HepG2 (cell line): Measurements from ENCODE around the gene CYBRD1. TPM values are rescaled to one million over a fixed set of nuclear protein-coding genes. Genes with fewer than 3 reads are reported as not detected.

Experiments
- ARNT2 ChIP-seq: sonication (generic); formaldehyde crosslinking; IDR thresholded peaks from 2 replicates; pipeline ENCODE4 v1.8.0; 2022; ENCODE audit warnings: mild to moderate bottlenecking, low read depth, missing genetic modification reagents, moderate library complexity
- CEBPB ChIP-seq: IDR thresholded peaks from 2 replicates; pipeline ENCODE4 v1.6.1; 2011; ENCODE audit warnings: low read depth, low read length, improper control_type of control experiment, borderline replicate concordance
- E2F2 ChIP-seq: sonication (generic); formaldehyde crosslinking; IDR thresholded peaks from 2 replicates; pipeline ENCODE4 v1.4.0; 2020; ENCODE audit warnings: missing genetic modification reagents, borderline replicate concordance
- EP300 ChIP-seq, 3 experiments: sonication (generic) in 1 of 3; formaldehyde crosslinking in 1 of 3; IDR thresholded peaks; 2 replicates each; pipeline versions ENCODE4 v1.5.1 to v1.6.1; 2011 to 2020; ENCODE audit warnings: low read depth in 2 of 3, low read length in 2 of 3, borderline replicate concordance in 1 of 3, improper control_type of control experiment in 1 of 3, mild to moderate bottlenecking in 1 of 3, missing genetic modification reagents in 1 of 3, moderate library complexity in 1 of 3
- FOSL1 ChIP-seq: sonication (generic); formaldehyde crosslinking; IDR thresholded peaks from 2 replicates; pipeline ENCODE4 v1.9.0; 2021; ENCODE audit warnings: missing genetic modification reagents, borderline replicate concordance
- FOXC1 ChIP-seq: sonication (generic); formaldehyde crosslinking; IDR thresholded peaks from 2 replicates; pipeline ENCODE4 v1.8.0; 2022; ENCODE audit warnings: mild to moderate bottlenecking, missing genetic modification reagents, borderline replicate concordance
- FOXJ3 ChIP-seq: sonication (generic); formaldehyde crosslinking; IDR thresholded peaks from 2 replicates; pipeline ENCODE4 v1.4.0; 2020; ENCODE audit warnings: missing genetic modification reagents, mild to moderate bottlenecking, borderline replicate concordance
- HIVEP1 ChIP-seq: sonication (generic); formaldehyde crosslinking; IDR thresholded peaks from 2 replicates; pipeline ENCODE4 v1.4.0; 2020; ENCODE audit warnings: mild to moderate bottlenecking, missing genetic modification reagents
- HMG20A ChIP-seq: IDR thresholded peaks from 2 replicates; pipeline ENCODE4 v1.6.1; 2016; ENCODE audit warnings: borderline replicate concordance
- HNRNPUL1 ChIP-seq: fragments of 200-400 bp; formaldehyde crosslinking; IDR thresholded peaks from 2 replicates; pipeline ENCODE4 v1.6.1; 2017; ENCODE audit warnings: low read depth, mild to moderate bottlenecking, low read length, moderate library complexity
- KDM5B ChIP-seq: sonication (generic); formaldehyde crosslinking; IDR thresholded peaks from 2 replicates; pipeline ENCODE4 v1.4.0; 2020; ENCODE audit warnings: missing genetic modification reagents, mild to moderate bottlenecking, borderline replicate concordance
- MTF2 ChIP-seq: sonication (generic); formaldehyde crosslinking; IDR thresholded peaks from 2 replicates; pipeline ENCODE4 v1.5.0; 2020; ENCODE audit warnings: missing genetic modification reagents, borderline replicate concordance
- PRDM10 ChIP-seq: sonication (generic); formaldehyde crosslinking; IDR thresholded peaks from 2 replicates; pipeline ENCODE4 v1.4.0; 2020; ENCODE audit warnings: low read depth, missing genetic modification reagents
- PTBP1 ChIP-seq: fragments of 200-400 bp; formaldehyde crosslinking; IDR thresholded peaks from 2 replicates; pipeline ENCODE4 v1.6.1; 2018; ENCODE audit warnings: low read length, low read depth; ENCODE audit not compliant: poor library complexity, severe bottlenecking
- SAFB2 ChIP-seq: sonication (generic); formaldehyde crosslinking; IDR thresholded peaks from 2 replicates; pipeline ENCODE4 v1.5.1; 2020; ENCODE audit warnings: missing genetic modification reagents, low read depth, mild to moderate bottlenecking, borderline replicate concordance
- SNAPC5 ChIP-seq: sonication (generic); formaldehyde crosslinking; IDR thresholded peaks from 2 replicates; pipeline ENCODE4 v1.8.1; 2023; ENCODE audit warnings: mild to moderate bottlenecking, missing genetic modification reagents, borderline replicate concordance
- SOX5 ChIP-seq: IDR thresholded peaks from 2 replicates; pipeline ENCODE4 v1.6.1; 2016; ENCODE audit warnings: borderline replicate concordance
- YEATS4 ChIP-seq: sonication (generic); formaldehyde crosslinking; IDR thresholded peaks from 2 replicates; pipeline ENCODE4 v1.4.0; 2020; ENCODE audit warnings: missing genetic modification reagents, borderline replicate concordance
- ZMYM3 ChIP-seq: sonication (generic); formaldehyde crosslinking; IDR thresholded peaks from 2 replicates; pipeline ENCODE4 v1.5.1; 2020; ENCODE audit warnings: mild to moderate bottlenecking, missing genetic modification reagents
- ZNF143 ChIP-seq: sonication (generic); formaldehyde crosslinking; IDR thresholded peaks from 2 replicates; pipeline ENCODE4 v1.4.0; 2020; ENCODE audit warnings: missing genetic modification reagents
- ZNF264 ChIP-seq: sonication (generic); formaldehyde crosslinking; IDR thresholded peaks from 2 replicates; pipeline ENCODE4 v1.4.0; 2020; ENCODE audit warnings: missing genetic modification reagents
- ZNF550 ChIP-seq: sonication (generic); formaldehyde crosslinking; IDR thresholded peaks from 2 replicates; pipeline ENCODE4 v1.4.0; 2020; ENCODE audit warnings: mild to moderate bottlenecking, missing genetic modification reagents, borderline replicate concordance
- ZNF841 ChIP-seq: sonication (generic); formaldehyde crosslinking; IDR thresholded peaks from 2 replicates; pipeline ENCODE4 v1.8.1; 2023; ENCODE audit warnings: missing genetic modification reagents, borderline replicate concordance
- polyA plus RNA-seq, 8 experiments: library from polyadenylated mRNA; depleted of rRNA in 3 of 8; stranded (reverse) in 7 of 8; unstranded in 1 of 8; fragments of >200 nt; fragmentation: Illumina TruSeq in 4 of 8; extraction: Trizol in 4 of 8; gene quantifications; 2 replicates each; pipeline versions ENCODE4 v1.2.1 to v1.2.3, GENCODE V29; 2011 to 2016; ENCODE audit warnings: low read depth in 4 of 8, missing spikeins in 1 of 8, mixed read lengths in 1 of 8; ENCODE audit not compliant: insufficient read depth in 1 of 8
- total RNA-seq, 5 experiments: library from RNA; depleted of rRNA; stranded (reverse); fragments of >200 nt; fragmentation: Illumina TruSeq; extraction: Trizol; gene quantifications; 2 replicates each; pipeline ENCODE4 v1.2.3, GENCODE V29; 2016; ENCODE audit warnings: low read depth in 1 of 5
- TF ChIP-seq, protein P1 (sequence below): sonication (generic); formaldehyde crosslinking; IDR thresholded peaks from 2 replicates; pipeline ENCODE4 v1.9.0; 2021; ENCODE audit warnings: missing genetic modification reagents, borderline replicate concordance

CYBRD1 gene
- total and polyA plus RNA-seq, 2 of the 13 experiments (the other 11 are each of a cell fraction or from before 2014, with no cell fraction given), result 0.13 to 0.42 TPM

DNA sequence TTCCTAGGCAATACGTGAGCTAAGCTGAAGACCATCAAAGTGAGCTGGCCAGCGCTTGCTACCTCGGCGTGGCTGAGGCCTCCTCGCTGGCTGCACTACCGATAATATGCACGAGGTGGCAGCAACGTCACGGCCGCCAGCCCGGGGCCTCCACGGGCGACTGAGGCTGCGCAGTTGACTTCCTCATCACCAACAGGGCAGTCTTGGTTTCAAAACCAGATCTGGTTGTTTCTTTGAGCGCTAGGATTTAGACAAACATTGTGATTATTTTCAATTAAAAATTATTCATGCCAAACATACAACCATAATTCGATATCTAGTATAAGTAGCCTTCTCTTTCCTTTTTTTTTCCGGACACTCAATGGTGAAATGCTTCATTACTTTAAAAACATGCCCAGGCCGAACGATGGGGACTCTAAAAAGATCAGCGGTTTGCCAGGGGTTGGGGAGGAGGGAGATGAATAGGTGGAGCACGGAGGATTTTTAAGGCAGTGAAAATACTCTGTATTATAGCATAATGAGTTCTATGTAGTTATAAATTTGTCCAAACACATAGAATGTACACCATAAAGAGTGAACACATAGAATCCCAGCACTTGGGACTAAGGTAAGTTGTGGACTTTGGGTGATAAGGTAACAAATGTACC lies 52.0 kb downstream of the CYBRD1 start (continued):
- TF ChIP-seq E2F2 (CRISPR knock-in tag) (no peak), KDM5B (CRISPR knock-in tag) (no peak), FOXJ3 (CRISPR knock-in tag) (no peak), ZNF841 (CRISPR knock-in tag) (no peak), MTF2 (CRISPR knock-in tag) (no peak), SOX5 (CRISPR knock-in tag) (no peak), PTBP1 (no peak), HIVEP1 (no peak), FOSL1 (no peak), ARNT2 (CRISPR knock-in tag) (no peak), YEATS4 (no peak), ZMYM3 (CRISPR knock-in tag) (no peak), ZNF143 (CRISPR knock-in tag) (no peak), SAFB2 (no peak), EP300 (IDR thresholded peaks at IDR 0.05; ENCODE audit: low read depth in 2 of 2, low read length in 2 of 2) (no peak), EP300 (CRISPR knock-in tag; IDR thresholded peaks at IDR 0.05; ENCODE audit: borderline replicate concordance) (no peak), ZNF264 (no peak), HNRNPUL1 (no peak), ZNF550 (CRISPR knock-in tag) (no peak), PRDM10 (no peak), SNAPC5 (CRISPR knock-in tag) (no peak), CEBPB (no peak), FOXC1 (CRISPR knock-in tag) (no peak), HMG20A (CRISPR knock-in tag) (no peak)
- TF ChIP-seq, protein P1, sequence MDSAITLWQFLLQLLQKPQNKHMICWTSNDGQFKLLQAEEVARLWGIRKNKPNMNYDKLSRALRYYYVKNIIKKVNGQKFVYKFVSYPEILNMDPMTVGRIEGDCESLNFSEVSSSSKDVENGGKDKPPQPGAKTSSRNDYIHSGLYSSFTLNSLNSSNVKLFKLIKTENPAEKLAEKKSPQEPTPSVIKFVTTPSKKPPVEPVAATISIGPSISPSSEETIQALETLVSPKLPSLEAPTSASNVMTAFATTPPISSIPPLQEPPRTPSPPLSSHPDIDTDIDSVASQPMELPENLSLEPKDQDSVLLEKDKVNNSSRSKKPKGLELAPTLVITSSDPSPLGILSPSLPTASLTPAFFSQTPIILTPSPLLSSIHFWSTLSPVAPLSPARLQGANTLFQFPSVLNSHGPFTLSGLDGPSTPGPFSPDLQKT (CRISPR knock-in tag), result no peak
